HG03280 (cell line): ENCODE results near the gene STAT3.
"Not testable (repeated sequence)": the region's sequence is repeated elsewhere in the genome, so short reads cannot be mapped to it uniquely, and the experiment has no call there.

ENCODE experiments used
- ATAC-seq: cut with Tn5 transposase; IDR thresholded peaks from one replicate; pipeline ENCODE4 v1.9.1; 2021; ENCODE audit warnings: mild to moderate bottlenecking, moderate library complexity; ENCODE audit not compliant: unreplicated experiment

STAT3 gene

DNA sequence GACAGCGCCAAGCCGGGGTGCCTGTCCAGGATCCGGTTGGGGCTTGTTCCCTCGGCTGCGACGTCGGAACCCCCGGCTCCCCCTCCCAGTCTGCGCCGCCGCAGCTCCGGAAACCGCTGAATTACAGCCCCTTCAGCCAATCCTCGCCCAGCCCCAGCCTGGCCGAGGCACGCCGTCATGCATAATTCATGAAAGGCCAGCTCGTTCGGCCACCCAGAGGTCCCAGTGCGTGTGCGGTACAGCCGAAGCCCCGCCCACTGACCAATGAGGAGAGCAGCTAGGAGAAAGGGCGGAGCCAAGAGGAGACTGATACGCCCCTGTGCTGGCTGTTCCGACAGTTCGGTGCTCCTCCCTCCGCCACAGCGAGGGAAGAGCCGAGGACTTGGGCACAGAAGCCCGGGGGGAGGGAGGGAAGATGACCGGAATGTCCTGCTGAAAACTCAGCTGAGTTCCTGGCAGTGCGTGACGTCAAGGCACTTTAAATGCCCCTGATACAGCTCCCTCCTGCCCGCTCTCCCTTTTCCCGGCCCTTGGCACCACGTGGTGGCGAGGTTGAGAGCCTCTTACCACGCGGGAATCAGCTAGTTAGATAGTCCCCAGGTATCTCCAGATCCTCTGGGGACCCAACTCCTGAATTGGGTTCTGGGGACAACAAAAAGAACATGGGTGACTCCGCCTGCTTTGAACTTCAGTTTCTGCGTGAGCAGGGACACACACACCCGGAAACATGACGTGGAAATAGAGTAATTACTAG is at the start of gene STAT3:
Gene STAT3 (minus strand): TSS at position 62 of the 754 bp plus-strand sequence. CDS start 39,926 bp downstream, outside the sequence.
- peak; percentile 89 for ATAC-seq

DNA sequence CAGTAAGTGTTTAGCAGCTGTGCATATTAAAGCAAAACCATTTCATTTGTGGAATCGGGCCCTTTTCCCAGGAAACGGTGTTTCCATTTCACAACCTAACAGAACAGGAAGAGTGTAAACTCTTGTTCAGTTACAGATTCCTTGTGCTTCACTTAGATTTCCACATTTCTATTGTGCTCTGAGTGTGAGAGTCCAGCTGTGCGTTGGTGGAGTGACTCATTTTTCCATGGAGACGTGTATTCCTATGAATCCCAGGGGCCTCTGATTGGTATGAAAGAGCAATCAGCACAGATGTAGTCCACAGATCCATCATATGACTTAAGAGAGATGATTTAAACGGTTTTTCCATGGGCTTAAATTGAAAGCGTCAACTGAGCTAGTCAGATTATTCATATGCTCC is 48.1 kb upstream of the STAT3 start:
- ATAC-seq: no peak

DNA sequence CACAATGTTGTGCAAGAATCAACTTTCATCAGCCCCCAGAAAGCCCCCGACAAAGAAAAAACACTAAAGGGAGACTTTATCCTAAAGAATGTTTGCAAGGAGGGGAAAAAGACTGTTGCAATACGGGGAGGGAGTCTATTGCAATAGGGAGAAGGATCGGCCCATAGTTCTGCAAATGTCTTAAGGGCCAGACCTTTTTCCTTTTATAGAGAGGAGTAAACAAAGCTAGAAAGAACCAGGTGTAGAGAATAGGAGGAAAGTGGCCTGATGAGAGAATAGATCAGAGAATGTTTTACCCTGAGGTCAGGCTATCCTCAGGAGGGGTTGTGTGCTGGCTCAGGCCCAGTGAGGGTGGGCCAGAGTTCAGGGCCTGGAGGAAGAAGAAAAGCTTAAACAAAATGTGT is 43.5 kb upstream of the STAT3 start:
- no peak for ATAC-seq

DNA sequence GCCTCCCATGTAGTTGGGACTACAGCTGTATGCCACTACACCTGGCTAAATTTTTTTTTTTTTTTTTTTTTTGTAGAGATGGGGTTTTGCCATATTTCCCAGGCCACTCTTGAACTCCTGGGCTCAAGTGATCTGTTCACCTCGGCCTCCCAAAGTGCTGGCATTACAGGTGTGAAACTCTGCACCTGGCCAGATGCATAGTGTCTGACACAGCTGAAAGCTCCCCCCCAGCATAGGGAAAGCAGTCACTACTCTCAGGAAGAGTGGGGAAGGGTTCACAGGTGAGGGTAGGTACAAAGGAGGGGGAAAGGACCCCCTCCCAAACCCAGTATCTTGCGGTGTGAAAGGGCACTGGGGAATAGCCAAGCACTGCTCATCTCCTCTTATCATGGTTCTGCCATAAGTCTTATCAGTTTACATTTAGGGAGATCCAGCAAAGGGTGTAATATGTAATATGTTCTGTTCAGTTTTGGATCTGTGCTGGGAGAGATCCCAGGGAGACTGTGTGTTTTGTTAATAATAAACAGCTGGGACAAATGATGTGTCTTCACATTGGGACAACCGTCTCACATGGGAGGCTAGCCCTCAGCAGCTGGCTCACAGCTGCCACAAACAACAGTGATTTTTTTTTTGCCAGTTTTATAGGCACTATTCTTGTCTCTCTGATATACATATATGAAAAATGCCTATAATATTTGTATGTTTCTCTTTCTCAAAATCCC is 41.6 kb upstream of the STAT3 start:
- ATAC-seq: no peak

DNA sequence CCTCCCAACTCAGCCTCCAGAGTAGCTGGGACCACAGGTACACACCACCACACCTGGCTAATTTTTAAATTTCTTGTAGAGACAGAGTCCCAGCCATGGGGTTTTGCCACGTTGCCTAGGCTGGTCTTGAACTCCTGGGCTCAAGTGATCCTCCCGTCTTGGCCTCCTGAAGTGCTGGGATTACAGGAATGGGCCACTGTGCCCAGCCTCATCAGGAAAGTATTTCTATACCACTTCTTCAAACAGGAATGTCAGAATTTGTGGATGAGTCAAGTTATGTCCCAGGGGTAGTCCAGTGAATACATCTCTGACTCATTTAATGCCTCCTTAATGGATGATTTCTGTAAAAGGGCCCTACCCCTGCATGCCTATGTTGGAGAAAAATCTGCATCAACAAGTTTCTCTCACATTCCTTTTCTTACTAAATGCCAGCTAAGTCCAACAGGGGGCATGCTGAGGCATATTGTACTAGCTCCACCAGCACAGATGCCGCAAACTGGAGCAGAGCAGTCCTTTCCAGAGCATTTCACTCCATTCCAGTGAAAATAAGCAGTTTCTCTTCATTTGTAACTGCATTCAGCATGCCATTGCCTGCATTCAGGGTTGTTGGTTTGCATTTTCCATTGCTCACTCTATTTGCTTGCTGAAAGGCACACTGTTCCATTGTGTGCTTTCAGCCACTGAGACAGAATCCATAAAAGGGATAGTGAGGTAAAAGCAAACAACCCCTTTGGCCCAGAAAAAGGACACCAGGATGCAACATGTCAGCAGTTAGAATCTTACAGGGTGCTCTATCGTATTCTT is 40.1 kb upstream of the STAT3 start:
- ATAC-seq: no peak

DNA sequence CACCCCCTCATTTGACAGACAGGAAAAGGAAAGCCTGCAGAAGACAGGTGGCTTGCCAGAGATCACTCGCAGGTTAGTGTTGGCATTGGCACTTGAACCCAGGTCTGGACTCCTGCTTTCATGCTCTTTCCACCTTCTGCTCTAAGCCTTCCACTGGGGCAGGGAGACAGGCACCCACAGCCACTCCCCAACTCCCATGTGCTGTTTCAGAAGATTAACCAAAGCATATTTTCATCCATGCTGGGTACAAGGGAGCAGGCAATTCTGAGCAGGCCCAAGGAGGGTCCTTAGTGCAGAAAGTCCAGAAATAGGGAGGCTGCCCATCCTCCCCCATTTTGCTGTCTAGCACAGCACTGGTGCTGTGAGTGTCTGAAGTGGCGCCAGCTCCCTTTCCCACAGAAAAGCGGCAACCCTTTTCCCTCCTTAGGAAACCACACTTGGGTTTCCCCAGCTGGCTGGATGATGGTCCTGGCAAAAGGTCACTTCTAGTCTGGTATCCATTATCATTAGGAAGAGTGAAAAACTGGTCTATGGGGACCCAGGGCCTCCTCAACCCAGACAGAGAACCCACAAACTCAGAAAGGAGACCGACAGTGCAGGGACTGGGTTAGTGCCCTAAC is 36.9 kb upstream of the STAT3 start:
- ATAC-seq: no peak

DNA sequence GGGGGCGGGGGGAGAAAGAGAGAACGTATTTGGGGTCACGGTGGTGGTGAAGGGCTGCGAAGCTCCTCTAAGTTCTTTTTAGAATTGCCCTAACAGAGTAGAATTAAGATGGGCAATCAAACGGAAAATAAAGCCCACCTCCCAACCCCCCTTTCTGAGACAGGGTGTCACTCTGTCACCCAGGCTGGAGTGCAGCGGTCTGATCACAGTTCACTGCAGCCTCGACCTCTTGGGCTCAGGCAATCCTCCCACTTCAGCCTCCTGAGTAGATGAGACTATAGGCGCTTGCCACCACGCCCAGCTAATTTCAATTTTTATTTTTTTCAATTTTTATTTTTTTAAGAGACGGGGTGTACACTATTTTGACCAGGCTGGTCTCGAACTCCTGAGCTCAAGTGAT is 35.5 kb upstream of the STAT3 start:
- ATAC-seq: no peak

DNA sequence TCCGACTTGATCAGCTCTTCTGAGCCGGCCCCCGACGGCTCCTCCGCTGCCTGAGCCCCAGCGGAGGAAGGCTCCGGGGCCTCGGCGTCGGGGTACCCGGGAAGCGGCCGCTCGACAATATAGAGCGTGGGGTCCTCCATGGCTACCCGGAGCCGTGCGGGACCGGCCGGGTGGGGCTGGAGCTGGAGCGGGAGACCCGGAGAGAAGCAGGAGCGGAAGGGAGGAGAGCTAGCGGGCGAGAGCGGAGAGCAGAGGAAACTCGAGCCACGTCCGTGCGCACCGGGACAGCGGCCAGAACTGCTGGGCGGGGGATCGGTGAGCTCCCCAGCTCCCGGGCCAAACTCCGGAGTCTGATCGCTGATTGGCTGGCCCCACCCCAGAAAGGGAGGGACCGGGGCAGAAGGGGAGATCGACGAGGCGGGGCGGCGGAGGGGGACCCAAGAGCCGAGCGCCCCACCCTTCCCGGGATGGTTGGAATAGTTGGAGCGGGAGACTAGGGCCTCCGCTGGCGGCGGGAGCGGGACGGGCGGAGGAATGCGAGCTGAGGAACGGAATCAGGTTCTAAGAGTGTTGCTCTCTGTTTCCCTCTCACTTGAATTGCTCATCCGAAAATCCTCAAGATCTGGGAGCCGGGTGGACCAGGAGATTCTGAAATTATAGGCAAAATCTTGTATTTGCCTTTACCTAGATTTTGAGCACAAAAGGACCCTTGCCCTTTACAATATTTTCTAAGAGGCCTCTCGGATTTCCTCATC is 34.9 kb upstream of the STAT3 start, which contains the start of gene CAVIN1:
Gene CAVIN1 (minus strand): TSS at position 299 of the 755 bp plus-strand sequence. CDS start 159 bp downstream, at position 140.
- no peak for ATAC-seq

DNA sequence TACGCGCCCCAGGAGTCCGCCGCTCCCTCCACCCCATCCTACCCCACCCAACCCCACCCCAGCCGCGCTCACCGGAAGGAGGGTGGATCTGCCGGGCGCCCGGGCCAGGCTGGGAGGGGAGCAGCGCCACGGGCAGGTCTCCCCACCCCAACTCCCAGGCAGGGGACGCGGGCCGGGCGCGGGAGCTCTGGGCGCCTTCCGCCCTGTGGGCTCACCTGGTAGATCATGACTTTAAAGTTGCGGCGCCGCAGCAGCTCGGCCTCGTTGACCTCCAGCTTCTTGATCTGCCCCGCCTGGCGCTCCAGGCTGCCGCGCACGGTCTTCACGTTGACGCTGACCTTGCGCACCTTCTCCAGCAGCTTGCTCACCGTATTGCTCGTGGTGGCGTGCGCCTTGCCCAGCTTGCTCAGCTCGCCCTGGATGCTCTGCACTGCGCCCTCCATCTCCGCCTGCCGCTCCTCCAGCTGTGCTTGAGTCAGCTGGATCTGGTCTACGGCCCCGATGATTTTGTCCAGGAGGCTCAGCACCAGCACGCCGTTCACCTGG is 34.2 kb upstream of the STAT3 start:
- ATAC-seq: no peak

DNA sequence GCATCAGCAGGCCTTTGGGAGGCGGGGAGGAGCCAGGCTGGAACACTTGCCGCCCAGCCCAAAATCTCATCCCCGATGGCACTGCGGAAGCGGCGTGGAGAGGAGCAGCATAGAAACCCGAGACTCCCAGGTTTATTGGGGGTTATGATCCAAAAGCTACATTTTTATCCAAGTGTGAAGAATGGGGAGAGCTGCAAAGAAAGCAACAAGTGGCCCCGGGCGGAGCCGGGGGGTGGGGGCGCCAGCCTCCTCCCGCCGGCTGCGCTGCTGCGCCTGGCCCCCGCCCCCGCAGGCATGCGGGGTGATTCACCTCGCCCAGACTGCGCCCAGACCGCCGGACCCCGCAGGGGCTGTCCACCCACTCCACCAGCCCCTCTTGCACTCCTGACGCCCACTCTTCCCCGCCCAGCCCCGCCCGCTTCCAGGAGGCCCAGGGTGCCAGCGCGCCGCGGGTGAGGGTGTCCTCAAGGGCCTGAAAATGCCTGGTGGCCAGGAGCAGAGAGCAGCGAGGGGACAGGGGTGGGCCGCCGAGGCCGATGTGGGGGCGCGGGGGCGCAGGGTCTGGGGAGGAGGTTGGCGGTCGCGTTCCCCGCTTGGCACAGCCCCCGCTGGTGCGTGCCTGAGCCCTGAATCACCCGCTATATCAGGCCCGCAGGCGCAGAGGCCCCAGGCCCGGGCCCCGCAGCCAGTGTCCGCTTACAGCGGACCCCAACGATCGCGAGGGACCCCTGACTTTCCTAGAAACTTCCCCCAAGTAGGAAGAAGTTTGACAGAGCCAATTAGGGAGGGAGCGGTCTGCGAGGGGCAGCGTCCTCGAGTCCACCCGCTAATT is 33.5 kb upstream of the STAT3 start:
- ATAC-seq: no peak

DNA sequence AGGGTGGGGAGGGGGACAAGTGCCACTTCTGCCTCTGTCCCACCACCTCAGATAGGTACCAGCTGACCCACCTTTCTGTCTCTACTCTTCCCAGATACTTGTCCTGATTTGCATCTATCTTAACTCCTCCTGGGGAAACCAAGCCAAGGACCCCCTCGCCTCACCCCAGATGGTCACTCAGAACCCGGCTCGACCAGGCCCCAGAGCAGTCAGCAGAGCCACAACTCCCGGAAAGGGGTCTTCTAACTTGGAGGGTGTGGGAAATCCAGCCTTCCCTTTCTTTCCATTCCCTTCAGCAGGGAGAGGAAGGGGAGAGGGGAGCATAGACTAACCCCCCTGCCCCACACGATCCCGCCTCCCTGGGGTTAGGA is 32.9 kb upstream of the STAT3 start:
- no peak for ATAC-seq

DNA sequence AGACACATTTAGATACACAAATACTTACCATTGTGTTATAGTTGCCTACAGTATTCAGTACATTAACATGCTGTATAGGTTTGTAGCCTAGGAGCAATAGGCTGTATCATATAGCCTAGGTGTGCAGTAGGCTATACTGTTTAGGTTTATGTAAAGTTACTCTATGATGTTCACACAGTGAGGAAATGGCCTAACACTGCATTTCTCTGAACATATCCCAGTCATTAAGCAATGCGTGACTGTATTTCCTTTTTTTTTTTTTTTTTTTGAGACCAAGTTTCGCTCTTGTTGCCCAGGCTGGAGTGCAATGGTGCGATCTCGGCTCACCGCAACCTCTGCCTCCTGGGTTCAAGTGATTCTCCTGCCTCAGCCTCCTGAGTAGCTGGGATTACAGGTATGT is 29.7 kb upstream of the STAT3 start:
- ATAC-seq: not testable (repeated sequence)

DNA sequence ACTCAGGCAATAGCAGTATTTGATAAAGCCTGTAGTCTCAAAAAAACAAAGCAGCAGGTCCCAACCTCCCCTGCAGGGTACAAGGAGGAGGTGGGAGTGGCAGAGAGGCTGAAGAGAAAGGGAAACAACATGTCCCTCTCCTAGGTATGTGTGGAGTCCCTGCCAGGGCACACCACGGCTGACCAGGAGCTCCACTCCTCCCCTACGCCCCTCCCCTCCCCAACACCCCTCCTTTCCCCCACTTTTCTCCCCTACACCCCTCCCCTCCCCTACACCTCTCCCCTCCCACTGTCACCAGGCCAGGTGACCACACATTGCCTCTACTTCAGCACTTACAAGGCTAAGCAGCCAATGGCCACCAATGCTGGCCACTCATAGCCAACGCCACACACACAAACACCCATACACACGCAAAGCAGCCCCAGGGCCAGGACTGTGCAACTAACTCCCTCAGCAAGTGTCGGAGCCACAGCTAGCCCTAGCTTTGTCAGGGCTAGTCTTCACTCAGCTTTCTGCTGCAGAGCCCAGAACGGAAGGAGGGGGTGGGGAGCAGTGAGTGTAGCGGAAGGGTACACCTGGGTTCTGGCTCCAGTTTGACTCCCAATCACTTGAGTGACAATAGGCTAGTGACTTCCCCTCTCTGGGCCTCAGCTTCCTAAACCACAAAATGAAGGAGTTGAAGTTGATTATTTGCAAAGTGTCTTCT is 26.6 kb upstream of the STAT3 start:
- no peak for ATAC-seq

DNA sequence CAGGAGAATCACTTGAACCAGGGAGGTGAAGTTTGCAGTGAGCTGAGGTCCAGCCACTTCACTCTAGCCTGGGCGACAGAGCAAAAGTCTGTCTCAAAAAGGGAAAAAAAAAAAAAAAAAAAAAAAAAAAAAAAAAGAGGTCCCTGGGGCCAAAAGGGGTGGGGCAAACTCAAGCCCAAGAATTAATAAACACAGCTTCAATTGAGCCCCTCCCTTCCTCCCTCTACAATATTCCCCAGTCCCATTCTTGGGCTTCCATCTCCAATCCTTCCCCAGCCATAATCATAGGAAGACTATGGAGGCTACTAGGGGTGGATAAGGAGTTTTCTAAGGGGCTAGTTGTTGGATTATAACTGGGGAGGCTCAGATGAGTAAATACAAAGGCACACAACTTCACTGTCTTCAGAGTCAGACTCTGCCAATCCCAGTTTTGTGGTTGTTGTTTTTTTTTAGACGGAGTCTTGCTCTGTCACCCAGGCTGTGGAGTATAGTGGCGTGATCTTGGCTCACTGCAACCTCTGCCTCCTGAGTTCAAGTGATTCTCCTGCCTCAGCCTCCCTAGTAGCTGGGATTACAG is 25.3 kb upstream of the STAT3 start:
- no peak for ATAC-seq

DNA sequence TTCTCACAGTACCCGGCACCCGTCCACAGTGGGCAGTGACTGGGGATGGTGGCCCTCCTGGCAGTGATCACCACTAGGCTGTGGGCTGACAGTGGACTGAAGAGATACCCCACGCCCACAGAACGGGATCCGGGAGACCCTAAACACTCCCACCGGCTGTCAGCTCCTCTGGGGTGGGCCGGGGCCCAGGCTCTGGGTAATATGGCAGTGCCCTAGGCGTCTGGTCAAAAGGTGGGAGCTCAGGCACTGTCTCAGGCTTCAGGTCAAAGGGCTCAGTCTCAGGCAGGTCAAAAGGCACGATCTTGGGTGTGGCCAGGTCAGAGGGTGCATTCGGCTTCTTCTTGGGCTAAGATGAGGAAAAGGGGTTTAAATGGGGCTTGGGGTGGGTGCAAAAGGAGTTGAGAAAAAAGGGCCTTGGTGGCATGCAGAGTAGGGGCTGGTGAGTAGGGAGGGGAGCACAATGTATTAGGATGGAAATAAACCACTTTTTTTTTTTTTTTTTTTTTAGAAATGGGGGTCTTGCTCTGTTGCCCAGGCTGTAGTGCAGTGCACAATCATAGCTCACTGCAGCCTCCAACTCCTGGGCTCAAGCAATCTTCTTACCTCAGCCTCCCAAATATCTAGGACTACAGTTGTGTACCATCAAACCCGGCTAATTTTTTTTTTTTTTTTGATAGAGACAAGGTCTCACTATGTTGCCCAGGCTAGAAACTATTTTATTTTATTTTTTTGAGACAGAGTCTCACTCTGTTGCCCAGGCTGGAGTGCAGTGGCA is 23.9 kb upstream of the STAT3 start:
- ATAC-seq: no peak

DNA sequence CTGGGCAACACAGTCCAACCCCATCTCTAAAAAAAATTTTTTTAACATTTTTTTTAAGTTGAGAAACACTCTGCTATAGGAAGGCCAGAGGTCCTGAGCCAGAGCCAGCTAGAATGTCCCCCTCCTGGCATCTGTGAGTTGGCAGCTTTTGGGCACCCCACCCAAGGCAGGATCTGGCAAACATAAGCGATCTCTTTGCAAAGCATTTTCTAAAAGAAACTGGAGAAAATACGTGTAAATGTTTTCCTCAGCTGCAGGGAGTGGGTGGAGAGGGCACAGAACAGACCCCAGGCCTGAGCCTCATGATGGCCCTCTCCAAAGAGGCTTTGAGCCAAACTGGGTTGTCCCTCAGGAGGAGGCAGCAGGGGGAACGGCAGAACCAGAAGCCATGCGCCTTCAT is 23.1 kb upstream of the STAT3 start:
- ATAC-seq: no peak

DNA sequence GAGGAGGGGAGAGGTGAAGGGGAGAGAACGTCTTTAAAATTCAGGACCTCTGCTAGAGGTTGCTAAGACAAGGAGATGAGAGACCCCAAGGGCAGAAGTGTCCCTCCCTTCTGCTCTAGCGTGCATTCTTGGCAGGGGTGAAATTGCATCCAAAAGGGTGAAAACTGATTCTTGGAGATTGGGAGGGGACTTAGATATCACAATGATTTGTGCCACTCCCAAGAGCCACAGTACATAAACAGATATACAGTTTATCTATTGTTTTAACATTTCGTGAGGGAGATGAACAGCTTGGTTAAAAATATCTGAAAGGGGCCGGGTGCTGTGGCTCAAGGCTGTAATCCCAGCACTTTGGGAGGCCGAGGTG is 22.1 kb upstream of the STAT3 start:
- ATAC-seq: no peak
